Activated CD8-positive, alpha-beta memory T cell treated with anti-CD3 and anti-CD28 coated beads for 48 hours (primary cell): ENCODE results near the gene AREL1.

Experiments
- DNase-seq, 3 experiments: peaks; one replicate each; pipeline ENCODE4 v3.0.0-alpha.2; 2020; ENCODE audit warnings: low read depth in 2 of 3, low spot score in 2 of 3

AREL1 gene

GRCh38 chr14:74661726-74662450 lies 51.0 kb downstream of the AREL1 start:
- no peak for DNase-seq

DNA sequence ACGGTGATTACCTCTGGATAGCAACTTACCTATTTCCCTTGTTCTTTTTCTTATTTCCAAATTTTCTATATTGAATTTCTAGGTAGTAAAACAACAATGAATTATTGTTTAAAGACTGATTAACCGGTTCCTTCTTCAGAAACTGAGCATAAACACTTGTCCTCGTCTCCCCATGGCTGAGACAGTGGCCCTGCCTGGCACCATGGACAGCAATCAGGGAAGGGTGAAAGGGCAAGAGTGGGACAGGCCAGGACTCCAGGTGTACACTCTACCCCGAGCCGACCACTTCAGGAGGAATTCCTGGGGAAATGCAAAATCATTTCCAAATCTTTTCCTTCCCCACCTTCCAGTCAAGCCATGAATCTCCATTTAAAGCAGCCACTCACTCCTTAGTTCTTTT lies 52.0 kb downstream of the AREL1 start:
- no peak for DNase-seq

DNA sequence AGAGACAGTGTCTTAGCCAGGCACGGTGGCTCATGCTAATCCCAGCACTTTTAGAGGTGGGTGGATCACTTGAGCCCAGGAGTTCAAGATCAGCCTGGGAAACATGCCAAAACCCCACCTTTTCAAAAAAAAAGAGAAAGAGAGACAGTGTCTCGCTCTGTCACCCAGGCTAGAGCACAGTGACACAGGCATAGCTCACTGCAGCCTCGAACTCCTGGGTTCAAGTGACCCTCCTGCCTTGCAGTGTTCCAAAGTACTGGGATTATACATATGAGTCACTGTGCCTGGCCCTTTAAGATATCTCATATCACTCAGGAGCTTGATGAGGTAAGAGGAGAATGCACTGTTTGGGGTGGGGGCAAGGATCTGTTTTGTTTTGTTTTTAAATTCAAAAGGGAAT lies 52.7 kb downstream of the AREL1 start:
- DNase-seq = no peak

GRCh38 chr14:74658535-74659131 lies 54.2 kb downstream of the AREL1 start:
- DNase-seq = no peak

DNA sequence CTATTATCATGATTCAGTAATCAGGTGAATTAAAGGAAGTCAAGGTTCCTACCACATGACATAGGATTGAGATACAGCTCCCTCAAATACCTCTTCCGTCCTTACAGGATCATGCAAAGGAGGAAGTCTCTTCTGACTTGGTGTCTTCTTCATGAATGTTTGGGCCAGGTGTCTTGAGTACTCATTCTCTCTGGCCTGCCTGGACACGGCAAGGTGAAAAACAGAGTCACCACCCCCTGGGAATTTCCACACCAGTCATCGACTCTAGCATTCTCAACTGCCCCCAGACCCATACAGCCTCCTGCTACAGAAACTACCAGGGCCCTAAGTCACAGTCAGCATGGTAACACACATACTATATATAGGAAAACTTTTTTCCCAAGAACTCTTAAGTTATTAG lies 55.9 kb downstream of the AREL1 start:
- no peak for DNase-seq

DNA sequence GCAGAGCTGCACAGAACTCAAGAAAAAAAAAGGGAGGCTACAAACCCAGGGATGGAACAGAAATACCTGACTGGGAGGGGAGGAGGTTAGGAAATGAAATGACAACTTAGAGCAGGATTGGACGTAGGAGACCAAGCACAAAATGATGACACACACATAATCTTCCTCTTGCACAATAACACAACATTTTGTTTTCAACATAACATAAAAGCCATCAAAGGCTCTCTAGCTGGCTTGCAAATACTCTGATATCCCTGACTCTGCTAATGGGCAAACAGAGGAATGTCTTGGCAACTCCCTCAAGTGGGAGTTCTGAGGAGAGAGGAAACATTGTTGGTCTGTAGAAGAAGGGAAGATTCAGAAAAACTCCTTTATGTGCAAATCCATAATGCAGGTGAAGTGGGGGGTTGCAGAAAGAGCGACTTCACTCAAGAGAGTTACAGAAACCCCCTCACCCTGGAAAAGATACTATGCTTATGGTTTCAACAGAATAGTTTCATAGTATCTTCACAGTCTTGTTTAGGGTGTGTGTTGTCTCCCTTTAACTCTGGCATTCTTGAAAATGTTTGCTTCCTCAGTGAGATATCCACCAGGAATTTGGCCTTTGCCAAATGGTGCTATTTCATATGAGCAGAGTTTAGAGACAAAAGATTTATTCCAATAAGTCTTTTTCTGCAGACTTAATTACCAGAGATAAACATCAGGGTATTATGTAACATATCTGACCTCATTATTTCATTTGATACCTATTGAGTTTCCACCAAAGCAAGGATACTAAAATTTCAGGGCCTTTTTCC lies 57.1 kb downstream of the AREL1 start:
- DNase-seq = no peak

DNA sequence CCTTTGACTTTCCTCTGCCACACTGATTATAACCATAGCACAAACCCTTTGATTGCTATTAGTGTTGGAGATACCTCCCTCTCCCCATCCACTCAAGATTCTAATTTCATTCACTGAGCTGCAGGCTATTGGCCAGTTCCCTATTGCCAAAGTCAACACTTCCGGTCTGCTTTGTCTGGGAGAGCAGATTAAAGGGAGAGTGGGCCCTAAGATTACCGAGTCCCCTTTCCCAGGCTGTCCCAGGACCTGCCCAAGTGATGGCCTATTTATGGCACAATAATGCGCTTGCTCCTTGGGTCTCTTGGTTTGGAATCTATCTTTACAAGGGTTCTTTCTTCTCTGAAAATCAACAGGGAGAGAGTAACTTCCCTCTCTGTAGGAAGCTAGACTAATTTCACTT lies 57.9 kb downstream of the AREL1 start:
- DNase-seq = no peak

DNA sequence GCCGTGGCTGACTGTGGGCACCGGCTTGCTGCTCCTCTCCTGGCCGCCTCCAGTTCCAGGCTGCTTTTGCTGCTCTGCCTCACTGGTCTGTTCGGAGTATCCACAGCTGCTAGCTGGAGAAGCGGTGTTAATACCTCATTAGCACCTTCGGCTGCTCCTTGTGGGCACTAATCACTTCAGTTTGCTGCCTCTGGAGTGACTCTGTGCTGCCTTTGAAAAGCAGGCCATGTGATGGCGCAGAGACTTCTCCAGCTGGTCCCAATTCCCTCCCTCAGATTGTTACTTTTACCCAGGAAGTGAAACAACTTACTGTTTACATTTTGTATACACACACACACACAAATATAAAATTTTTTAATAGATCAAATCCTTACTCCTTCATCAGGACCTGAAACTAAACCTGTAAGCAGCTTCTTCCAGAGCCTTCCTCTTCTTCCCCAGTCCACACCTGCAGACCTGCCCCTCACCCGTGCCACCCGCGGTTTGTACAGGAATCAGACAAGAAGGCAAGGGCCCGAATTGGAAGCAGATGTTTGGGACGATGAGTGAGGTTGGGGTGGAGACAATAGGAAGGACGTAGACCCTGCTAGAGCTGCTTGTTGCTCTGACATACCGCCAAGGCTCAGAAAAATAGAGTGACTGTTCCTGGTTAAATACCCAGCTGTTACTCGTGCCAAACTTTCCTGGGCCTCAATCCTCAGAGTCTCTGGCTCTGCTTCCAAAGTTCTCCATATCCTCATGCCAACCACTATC lies 59.3 kb downstream of the AREL1 start:
- no peak for DNase-seq

- DNase-seq = no peak
These were observed 60.3 kb downstream of the AREL1 start for GRCh38 chr14:74652541-74652940.

DNA sequence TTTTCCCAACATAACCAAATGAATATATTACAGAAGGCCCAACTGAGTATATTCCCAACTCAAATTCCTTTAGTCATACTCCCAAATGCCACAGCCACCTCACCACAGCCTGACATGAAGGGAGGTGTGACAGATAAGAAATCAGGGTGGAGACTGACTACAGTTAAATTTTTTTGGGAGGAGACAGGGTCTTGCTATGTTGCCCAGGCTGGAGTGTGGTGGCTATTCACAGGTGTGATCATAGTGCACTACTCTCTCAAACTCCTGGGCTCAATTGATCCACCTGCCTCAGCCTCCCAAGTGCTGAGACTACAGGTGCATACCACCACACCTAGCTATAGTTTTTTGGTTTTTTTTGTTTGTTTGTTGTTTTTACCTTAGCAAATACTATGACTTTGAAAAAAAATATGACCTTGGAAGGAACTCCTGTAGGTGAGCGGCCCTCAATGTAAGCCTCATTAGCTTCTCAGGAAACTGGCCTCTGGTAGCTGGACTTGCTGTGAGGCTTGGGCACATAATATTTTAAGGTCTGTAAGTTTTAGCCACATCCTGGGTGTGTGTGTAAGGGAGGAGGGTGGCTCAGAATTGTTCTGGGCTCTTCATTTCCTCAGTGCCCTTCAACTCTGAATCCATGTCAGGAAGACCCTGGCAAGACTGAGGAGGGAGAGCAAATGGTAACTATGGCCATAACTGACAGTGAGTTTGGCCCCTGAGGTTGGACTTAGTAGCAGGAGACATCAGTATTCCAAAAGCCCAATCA lies 61.8 kb downstream of the AREL1 start:
- no peak for DNase-seq

- no peak for DNase-seq
These were observed 63.2 kb downstream of the AREL1 start for GRCh38 chr14:74649673-74650072.

- DNase-seq = no peak
These were observed 63.7 kb downstream of the AREL1 start for GRCh38 chr14:74649167-74649566.

DNA sequence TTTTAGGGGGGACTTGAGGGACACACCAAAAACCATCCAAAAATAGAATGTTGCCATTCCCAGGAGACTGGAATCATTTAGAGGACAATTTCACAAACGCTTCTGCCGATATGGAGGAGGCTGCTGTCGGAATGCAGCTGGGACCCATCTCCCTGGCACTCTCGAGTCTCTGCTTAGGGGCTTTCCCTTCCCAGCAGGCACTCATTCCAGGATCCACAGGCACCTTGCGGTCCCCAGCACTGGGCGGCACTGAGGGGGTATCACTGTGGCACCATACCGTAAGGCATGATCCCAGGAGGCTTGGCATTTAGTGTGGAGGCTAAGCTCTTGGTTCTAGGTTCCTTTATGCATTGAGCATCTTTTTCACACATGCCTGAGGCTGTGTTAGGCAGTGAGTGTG lies 64.3 kb downstream of the AREL1 start:
- DNase-seq = no peak

GRCh38 chr14:74647678-74648461 lies 65.0 kb downstream of the AREL1 start:
- DNase-seq = no peak

DNA sequence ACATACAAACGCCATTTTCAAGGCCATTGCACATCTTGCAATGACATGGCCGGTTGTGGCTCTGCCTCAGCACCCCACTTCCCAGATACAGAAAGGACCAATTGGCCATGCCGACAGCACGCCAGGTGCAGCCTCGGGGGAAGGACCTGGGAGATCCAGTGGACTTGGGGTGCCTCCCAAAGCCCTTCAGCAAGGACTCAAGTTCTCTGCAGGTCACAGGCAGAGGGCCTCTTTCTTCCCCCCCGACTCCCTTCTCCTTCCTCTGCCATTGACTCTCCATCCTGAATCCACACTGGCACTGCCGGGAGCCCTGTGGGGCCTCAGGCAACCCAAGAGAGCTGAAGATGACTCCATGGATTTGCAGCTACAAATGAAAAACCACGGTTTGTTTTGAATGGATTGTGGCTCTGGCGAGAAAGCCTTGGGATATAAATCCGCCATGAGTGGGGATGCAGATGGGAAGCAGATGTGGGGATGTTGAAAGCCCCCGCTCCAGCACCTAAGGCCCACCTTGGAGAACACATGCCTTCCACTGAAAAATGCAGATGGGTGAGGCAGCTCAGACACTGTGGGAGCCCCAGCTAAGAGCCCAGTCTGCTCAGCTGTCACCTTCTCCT lies 65.7 kb downstream of the AREL1 start:
- no peak for DNase-seq

DNA sequence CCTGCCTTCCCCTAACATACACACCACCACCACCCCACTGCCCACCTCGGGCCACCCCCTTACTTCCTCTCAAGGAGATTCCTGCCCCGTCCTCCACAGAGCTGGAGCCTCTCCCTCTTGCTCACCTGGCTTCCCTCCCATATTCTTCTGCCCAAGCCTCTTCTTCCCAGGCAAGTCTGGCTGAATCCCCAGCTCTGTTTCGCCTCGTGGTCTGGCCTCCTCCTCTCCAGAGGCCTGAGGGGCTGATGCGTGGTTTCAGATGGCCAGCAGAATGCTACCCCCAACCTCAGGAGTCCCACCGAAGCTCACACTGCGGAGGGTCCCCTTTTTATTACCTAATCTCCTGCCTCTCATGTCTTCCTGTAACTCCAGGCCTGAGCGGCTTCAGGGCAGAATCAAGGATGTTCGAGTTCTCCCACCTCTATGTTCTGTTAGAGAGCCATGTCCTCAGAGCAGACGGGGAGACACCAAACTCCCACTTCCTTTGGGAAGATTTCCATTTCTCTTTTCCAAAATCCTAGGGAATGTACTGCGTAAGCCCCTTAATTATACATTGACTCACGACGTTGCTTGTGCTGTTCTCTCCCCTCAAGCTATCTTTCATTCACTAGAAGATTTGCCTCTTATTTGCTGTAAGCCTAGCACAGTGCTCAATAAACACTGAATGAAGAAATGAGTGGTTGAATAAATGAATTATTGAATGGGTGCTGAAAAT lies 67.0 kb downstream of the AREL1 start:
- no peak for DNase-seq

DNA sequence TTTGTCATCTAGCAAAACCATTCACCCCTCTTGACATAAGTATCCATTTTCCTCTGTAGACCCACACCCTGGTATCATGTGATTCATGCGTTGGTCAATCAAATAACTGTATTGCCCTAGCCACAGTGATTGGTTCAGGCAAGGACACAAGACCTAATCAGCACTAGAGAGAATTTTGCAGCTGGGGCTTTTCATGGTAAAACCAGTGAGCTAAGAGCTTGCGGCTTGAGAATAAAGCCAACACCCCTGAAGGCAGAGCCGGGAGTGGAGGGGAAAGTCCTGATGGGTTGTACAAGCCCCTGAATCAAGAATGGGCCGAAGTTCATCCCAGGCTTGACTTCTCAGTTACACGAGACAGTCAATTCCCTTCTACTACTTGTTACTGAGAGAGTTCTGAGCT lies 67.6 kb downstream of the AREL1 start:
- no peak for DNase-seq

DNA sequence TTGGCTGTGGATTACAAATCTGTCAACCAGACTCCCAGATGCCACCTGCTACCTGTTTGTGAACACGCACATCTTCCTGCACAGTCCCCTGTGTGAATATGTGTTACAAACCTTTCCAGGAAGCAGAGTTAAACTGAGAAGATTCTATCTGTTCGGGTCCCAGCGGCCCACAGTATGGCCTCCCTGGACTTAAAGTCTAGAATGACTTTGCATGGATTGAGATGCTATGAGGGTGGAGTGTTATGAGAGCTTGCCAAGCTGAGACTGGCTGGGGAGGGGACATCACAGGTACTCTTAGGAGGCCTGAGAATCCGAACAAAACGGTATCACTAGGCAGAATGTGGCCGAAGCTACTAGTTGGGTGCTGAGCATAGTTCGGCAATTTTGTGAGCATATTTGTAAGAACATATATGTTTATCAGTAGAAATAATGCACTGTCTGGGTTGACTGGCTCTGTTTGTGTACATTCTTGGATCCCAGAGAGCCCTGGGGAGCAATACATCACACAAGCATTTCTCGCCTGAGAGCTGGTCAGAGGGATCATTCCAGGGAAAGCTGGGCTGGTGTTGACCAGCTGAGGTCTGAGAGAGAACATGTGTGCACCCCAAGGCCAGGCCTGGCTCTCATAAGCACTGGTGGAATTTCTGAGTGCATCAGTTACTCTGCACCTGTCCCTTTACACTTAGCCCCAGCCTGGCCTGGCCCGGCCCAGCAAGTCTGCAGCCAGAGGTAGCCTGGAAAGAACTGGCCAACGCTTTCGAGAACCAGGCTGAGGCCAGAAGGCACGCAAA lies 71.1 kb downstream of the AREL1 start:
- DNase-seq = no peak
